Measurements from ENCODE around the gene PLAC1.

The PLAC1 gene

GRCh38 chrX:134658002-134658759, at the start of gene PLAC1:
Gene PLAC1 (minus strand): TSS chrX:134658471. CDS start chrX:134566682, 91,789 bp downstream.
- Histone ChIP-seq H3K4me3 (ENCODE audit: low read depth, low read length) (no peak within 1 kb of the TSS), H3K36me3 (ENCODE audit: control insufficient read depth, insufficient read depth, low read length) (no peaks in the 10 kb centered on the region), H3K27me3 (ENCODE audit: control insufficient read depth, insufficient read depth, low read length) (no peaks in the 10 kb centered on the region), H3K4me1 (ENCODE audit: control insufficient read depth, insufficient read depth, low read length) (no peaks in the 10 kb centered on the region), H3K9ac (ENCODE audit: low read depth, low read length) (no peak within 1 kb of the TSS), H3K9me3 (ENCODE audit: control insufficient read depth, insufficient read depth, low read length) (no peaks in the 10 kb centered on the region)

GRCh38 chrX:134706138-134706537, 47.9 kb upstream of the PLAC1 start:
- no peaks in the 10 kb centered on the region for H3K27me3 ChIP-seq (ENCODE audit: control insufficient read depth, insufficient read depth, low read length)
- no peak overlapping the region for H3K4me3 ChIP-seq (ENCODE audit: low read depth, low read length)
- no peaks in the 10 kb centered on the region for H3K36me3 ChIP-seq (ENCODE audit: control insufficient read depth, insufficient read depth, low read length)

DNA sequence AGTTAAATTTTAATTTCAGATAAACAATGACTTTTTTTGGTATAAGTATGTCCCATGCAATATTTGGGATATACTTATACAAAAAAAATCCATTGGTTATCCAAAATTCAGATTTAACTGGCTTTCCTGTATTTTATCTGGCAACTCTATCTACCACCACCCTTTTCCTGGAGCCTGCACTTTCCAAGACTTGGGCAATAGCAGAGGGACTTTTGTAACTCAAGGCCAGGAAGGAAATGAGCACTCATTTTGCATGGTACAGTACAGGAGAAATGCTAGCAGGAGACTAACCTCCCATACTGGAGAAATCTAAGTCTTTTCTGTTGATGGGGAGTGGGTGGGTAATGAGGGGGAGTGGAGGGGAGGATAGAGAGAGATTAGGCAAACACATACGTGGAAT, 37.7 kb upstream of the PLAC1 start:
- H3K36me3 ChIP-seq (ENCODE audit: control insufficient read depth, insufficient read depth, low read length) = no peaks in the 10 kb centered on the region
- no peaks in the 10 kb centered on the region for H3K27me3 ChIP-seq (ENCODE audit: control insufficient read depth, insufficient read depth, low read length)
- H3K9me3 ChIP-seq (ENCODE audit: control insufficient read depth, insufficient read depth, low read length) = no peaks in the 10 kb centered on the region
- H3K4me3 ChIP-seq (ENCODE audit: low read depth, low read length) = no peak overlapping the region
- H3K9ac ChIP-seq (ENCODE audit: low read depth, low read length) = no peak overlapping the region
- H3K4me1 ChIP-seq (ENCODE audit: control insufficient read depth, insufficient read depth, low read length) = no peaks in the 10 kb centered on the region

More at GRCh38 chrX:134706138-134706537, 47.9 kb upstream of the PLAC1 start:
- Histone ChIP-seq H3K9ac (ENCODE audit: low read depth, low read length) (no peak overlapping the region), H3K9me3 (ENCODE audit: control insufficient read depth, insufficient read depth, low read length) (peaks cover 6% of the 10 kb centered on the region), H3K4me1 (ENCODE audit: control insufficient read depth, insufficient read depth, low read length) (no peaks in the 10 kb centered on the region)

GRCh38 chrX:134694333-134695322, 36.4 kb upstream of the PLAC1 start:
- Histone ChIP-seq H3K4me1 (ENCODE audit: control insufficient read depth, insufficient read depth, low read length) (no peaks in the 10 kb centered on the region), H3K4me3 (ENCODE audit: low read depth, low read length) (no peak overlapping the region), H3K27me3 (ENCODE audit: control insufficient read depth, insufficient read depth, low read length) (no peaks in the 10 kb centered on the region), H3K9ac (ENCODE audit: low read depth, low read length) (no peak overlapping the region), H3K36me3 (ENCODE audit: control insufficient read depth, insufficient read depth, low read length) (no peaks in the 10 kb centered on the region), H3K9me3 (ENCODE audit: control insufficient read depth, insufficient read depth, low read length) (no peaks in the 10 kb centered on the region)

GRCh38 chrX:134693644-134694043, 35.4 kb upstream of the PLAC1 start:
- Histone ChIP-seq H3K4me1 (ENCODE audit: control insufficient read depth, insufficient read depth, low read length) (no peaks in the 10 kb centered on the region), H3K27me3 (ENCODE audit: control insufficient read depth, insufficient read depth, low read length) (no peaks in the 10 kb centered on the region), H3K9ac (ENCODE audit: low read depth, low read length) (no peak overlapping the region), H3K4me3 (ENCODE audit: low read depth, low read length) (no peak overlapping the region), H3K36me3 (ENCODE audit: control insufficient read depth, insufficient read depth, low read length) (no peaks in the 10 kb centered on the region), H3K9me3 (ENCODE audit: control insufficient read depth, insufficient read depth, low read length) (no peaks in the 10 kb centered on the region)

DNA sequence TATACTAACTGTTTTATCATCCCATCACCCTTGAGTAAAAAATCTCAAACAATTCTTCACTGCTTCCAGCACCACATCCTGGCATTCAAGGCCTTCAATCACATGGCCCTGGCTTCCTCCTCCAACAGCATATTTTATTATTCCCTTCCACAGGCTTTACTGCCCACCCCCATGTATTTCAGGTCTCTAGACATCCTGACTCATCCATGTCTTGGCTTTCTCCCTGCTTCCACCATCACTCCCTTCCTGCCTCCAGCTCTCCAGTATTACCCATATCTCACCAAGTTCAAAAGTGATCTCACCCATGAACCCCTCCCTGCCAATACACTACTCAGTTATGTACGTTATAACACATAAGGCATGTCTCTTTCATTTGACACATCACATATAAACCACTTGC, 34.7 kb upstream of the PLAC1 start:
- no peaks in the 10 kb centered on the region for H3K9me3 ChIP-seq (ENCODE audit: control insufficient read depth, insufficient read depth, low read length)
- H3K27me3 ChIP-seq (ENCODE audit: control insufficient read depth, insufficient read depth, low read length) = no peaks in the 10 kb centered on the region
- H3K4me1 ChIP-seq (ENCODE audit: control insufficient read depth, insufficient read depth, low read length) = no peaks in the 10 kb centered on the region
- H3K36me3 ChIP-seq (ENCODE audit: control insufficient read depth, insufficient read depth, low read length) = no peaks in the 10 kb centered on the region
- no peak overlapping the region for H3K9ac ChIP-seq (ENCODE audit: low read depth, low read length)
- no peak overlapping the region for H3K4me3 ChIP-seq (ENCODE audit: low read depth, low read length)

- Histone ChIP-seq H3K36me3 (ENCODE audit: control insufficient read depth, insufficient read depth, low read length) (no peaks in the 10 kb centered on the region), H3K27me3 (ENCODE audit: control insufficient read depth, insufficient read depth, low read length) (no peaks in the 10 kb centered on the region), H3K4me3 (ENCODE audit: low read depth, low read length) (no peak overlapping the region), H3K9me3 (ENCODE audit: control insufficient read depth, insufficient read depth, low read length) (no peaks in the 10 kb centered on the region), H3K9ac (ENCODE audit: low read depth, low read length) (no peak overlapping the region), H3K4me1 (ENCODE audit: control insufficient read depth, insufficient read depth, low read length) (no peaks in the 10 kb centered on the region)
Observed at GRCh38 chrX:134692233-134692632, 34.0 kb upstream of the PLAC1 start.

GRCh38 chrX:134691453-134691852, 33.2 kb upstream of the PLAC1 start:
- H3K4me1 ChIP-seq (ENCODE audit: control insufficient read depth, insufficient read depth, low read length) = no peaks in the 10 kb centered on the region
- H3K9ac ChIP-seq (ENCODE audit: low read depth, low read length) = no peak overlapping the region
- H3K27me3 ChIP-seq (ENCODE audit: control insufficient read depth, insufficient read depth, low read length) = no peaks in the 10 kb centered on the region
- H3K9me3 ChIP-seq (ENCODE audit: control insufficient read depth, insufficient read depth, low read length) = no peaks in the 10 kb centered on the region
- H3K4me3 ChIP-seq (ENCODE audit: low read depth, low read length) = no peak overlapping the region
- H3K36me3 ChIP-seq (ENCODE audit: control insufficient read depth, insufficient read depth, low read length) = no peaks in the 10 kb centered on the region

GRCh38 chrX:134688839-134689238, 30.6 kb upstream of the PLAC1 start:
- Histone ChIP-seq H3K36me3 (ENCODE audit: control insufficient read depth, insufficient read depth, low read length) (no peaks in the 10 kb centered on the region), H3K4me3 (ENCODE audit: low read depth, low read length) (no peak overlapping the region), H3K9me3 (ENCODE audit: control insufficient read depth, insufficient read depth, low read length) (no peaks in the 10 kb centered on the region), H3K4me1 (ENCODE audit: control insufficient read depth, insufficient read depth, low read length) (no peaks in the 10 kb centered on the region), H3K9ac (ENCODE audit: low read depth, low read length) (no peak overlapping the region), H3K27me3 (ENCODE audit: control insufficient read depth, insufficient read depth, low read length) (no peaks in the 10 kb centered on the region)

DNA sequence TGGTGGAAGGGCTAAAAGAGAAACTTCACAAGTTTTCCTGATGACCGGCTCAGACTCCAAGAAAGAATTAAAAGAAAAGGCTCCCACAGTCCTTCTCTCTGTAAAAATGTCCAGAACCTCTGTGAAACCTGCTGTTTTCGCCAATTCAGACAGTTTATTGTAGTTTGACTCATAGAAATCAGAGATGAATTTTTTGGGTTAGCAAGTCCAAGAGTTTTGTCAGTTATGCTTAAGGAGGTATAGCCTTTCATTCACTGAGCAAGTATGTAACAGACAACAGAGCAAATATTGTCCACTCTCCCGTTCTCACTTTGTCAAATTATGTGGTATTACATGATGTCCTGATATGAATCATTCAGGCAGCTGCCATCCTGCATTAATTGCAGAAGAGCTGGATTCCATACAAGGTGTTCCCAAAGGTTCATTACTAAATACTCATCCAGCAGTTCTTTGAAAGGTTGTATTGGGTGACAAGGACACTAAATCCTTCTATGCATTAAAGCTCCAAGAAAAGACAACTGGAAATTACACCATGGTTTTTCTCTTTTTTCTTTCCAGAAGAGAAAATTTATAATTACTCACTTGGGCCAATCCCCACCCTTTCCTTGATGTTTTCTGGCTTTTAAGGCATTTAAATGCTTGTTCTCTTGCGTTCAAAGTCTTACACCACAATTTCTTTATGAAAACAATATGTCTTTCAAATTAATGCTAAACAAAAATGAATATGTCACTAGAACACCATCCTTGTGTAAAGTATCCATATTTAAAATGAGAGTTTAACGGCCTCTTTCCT, 30.0 kb upstream of the PLAC1 start:
- Histone ChIP-seq H3K4me1 (ENCODE audit: control insufficient read depth, insufficient read depth, low read length) (no peaks in the 10 kb centered on the region), H3K36me3 (ENCODE audit: control insufficient read depth, insufficient read depth, low read length) (no peaks in the 10 kb centered on the region), H3K4me3 (ENCODE audit: low read depth, low read length) (no peak overlapping the region), H3K9ac (ENCODE audit: low read depth, low read length) (no peak overlapping the region), H3K9me3 (ENCODE audit: control insufficient read depth, insufficient read depth, low read length) (no peaks in the 10 kb centered on the region), H3K27me3 (ENCODE audit: control insufficient read depth, insufficient read depth, low read length) (no peaks in the 10 kb centered on the region)

GRCh38 chrX:134685668-134686067, 27.4 kb upstream of the PLAC1 start:
- no peaks in the 10 kb centered on the region for H3K4me1 ChIP-seq (ENCODE audit: control insufficient read depth, insufficient read depth, low read length)
- H3K4me3 ChIP-seq (ENCODE audit: low read depth, low read length) = no peak overlapping the region
- no peaks in the 10 kb centered on the region for H3K36me3 ChIP-seq (ENCODE audit: control insufficient read depth, insufficient read depth, low read length)
- H3K27me3 ChIP-seq (ENCODE audit: control insufficient read depth, insufficient read depth, low read length) = no peaks in the 10 kb centered on the region
- H3K9me3 ChIP-seq (ENCODE audit: control insufficient read depth, insufficient read depth, low read length) = peaks cover 2% of the 10 kb centered on the region
- H3K9ac ChIP-seq (ENCODE audit: low read depth, low read length) = no peak overlapping the region

All from iPS-15b (cell line).